ENCODE measurements around the gene SEMA3F. TPM values are rescaled to one million over a fixed set of nuclear protein-coding genes. Genes with fewer than 3 reads are reported as not detected.

Gene SEMA3F
- total RNA-seq, 2 donors from 2014 or later, result 6.3 to 18.7 TPM

DNA sequence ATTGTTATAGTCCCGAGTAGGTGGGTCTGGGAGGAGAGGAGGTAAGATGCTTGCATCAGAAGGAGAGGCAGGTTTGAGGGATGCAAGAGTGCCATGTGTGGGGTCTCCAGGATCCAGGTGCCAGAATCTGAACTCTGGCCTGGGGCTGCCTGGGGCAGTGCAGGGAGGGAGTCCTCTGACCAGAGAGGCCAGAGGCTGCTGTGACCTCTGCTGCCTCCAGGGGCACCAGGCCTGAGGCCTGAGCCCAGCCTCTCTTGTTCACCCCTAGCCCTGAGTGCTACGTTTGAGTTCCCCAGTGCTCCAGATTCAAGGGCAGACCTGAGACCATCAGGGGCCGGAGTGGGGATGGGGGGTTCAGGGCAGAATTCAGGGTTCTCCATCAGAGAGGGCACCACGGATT lies 57.4 kb downstream of the SEMA3F start:
- Histone ChIP-seq H3K4me1 (no peaks in the 10 kb centered on the region), H3K9me3 (no peaks in the 10 kb centered on the region), H3K27ac (no peak overlapping the region), H3K27me3 (no peaks in the 10 kb centered on the region), H3K36me3 (no peaks in the 10 kb centered on the region), H3K4me3 (no peak overlapping the region)
- TF ChIP-seq, protein P1, sequence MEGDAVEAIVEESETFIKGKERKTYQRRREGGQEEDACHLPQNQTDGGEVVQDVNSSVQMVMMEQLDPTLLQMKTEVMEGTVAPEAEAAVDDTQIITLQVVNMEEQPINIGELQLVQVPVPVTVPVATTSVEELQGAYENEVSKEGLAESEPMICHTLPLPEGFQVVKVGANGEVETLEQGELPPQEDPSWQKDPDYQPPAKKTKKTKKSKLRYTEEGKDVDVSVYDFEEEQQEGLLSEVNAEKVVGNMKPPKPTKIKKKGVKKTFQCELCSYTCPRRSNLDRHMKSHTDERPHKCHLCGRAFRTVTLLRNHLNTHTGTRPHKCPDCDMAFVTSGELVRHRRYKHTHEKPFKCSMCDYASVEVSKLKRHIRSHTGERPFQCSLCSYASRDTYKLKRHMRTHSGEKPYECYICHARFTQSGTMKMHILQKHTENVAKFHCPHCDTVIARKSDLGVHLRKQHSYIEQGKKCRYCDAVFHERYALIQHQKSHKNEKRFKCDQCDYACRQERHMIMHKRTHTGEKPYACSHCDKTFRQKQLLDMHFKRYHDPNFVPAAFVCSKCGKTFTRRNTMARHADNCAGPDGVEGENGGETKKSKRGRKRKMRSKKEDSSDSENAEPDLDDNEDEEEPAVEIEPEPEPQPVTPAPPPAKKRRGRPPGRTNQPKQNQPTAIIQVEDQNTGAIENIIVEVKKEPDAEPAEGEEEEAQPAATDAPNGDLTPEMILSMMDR (IDR thresholded peaks at IDR 0.05), result no peak
- DNase-seq (ENCODE audit: low spot score), result no peak

DNA sequence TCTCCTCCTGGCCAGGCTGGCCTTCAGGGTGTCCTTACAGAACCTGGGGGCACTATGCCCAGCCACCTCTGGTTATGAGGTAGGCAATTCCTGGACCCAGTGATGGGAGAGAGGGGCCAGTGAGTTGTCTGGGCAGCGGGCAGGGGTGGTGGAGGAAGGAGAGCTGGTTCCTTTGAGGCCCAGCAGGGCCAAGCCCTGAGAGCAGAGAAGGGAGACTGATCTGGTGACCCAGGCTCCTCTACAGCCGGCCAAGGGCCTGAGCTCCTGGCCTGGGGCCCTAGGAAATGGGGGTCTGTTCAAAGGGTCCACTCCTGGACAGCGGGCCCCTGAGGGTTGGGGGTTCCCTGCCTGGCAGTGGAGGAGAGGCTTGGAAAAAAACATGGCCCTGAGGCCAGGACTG lies 57.8 kb downstream of the SEMA3F start:
- TF ChIP-seq, protein P1 (IDR thresholded peaks at IDR 0.05), result no peak
- Histone ChIP-seq H3K4me3 (no peak overlapping the region), H3K9me3 (no peaks in the 10 kb centered on the region), H3K36me3 (no peaks in the 10 kb centered on the region), H3K27me3 (no peaks in the 10 kb centered on the region), H3K4me1 (no peaks in the 10 kb centered on the region), H3K27ac (no peak overlapping the region)
- DNase-seq (ENCODE audit: low spot score), result no peak

DNA sequence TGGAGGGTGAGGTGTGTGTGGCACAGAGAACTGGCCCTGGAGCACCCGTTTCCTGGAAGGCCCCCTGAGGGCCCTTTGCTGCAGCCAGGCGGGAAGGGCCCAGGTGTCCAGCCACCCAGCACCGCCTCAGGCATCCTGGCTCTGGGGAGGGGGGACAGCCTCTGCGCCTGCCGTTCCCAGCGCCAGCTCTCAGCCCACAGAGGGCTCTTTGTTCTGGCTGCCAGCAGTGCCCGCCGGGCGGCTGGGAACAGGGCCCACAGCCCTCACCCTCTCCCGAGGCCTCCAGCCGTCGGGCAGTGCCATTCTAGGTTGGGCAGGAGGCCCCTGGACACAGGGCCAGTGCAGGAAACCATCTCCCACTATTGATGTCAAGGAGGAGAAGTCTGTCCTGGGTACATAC lies 58.2 kb downstream of the SEMA3F start:
- Histone ChIP-seq H3K27me3 (no peaks in the 10 kb centered on the region), H3K4me3 (no peak overlapping the region), H3K9me3 (no peaks in the 10 kb centered on the region), H3K36me3 (no peaks in the 10 kb centered on the region), H3K4me1 (no peaks in the 10 kb centered on the region), H3K27ac (no peak overlapping the region)
- DNase-seq (ENCODE audit: low spot score), result no peak
- TF ChIP-seq, protein P1 (IDR thresholded peaks at IDR 0.05), result no peak

DNA sequence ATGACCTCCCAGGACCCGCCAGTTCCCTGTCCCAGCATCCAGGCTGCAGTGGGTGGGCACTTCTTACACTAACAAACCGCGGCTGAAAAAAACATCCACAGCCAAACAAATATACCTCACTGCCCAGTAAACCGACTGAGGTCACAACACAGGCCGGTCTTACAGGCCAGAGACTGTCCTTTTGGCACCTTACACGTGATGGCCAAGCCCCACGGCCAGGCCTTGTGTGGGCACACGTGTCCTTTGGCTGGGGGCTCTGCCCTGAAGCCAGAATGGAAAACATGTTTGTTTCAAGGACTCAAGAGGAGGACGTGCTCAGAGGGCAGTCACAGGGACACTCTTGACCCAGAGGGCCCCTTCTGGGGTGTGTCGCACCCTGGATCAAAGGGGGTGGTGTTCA lies 59.7 kb downstream of the SEMA3F start:
- Histone ChIP-seq H3K27me3 (no peaks in the 10 kb centered on the region), H3K27ac (no peak overlapping the region), H3K9me3 (no peaks in the 10 kb centered on the region), H3K4me1 (no peaks in the 10 kb centered on the region), H3K4me3 (no peak overlapping the region), H3K36me3 (no peaks in the 10 kb centered on the region)
- TF ChIP-seq, protein P1 (IDR thresholded peaks at IDR 0.05), result no peak
- no peak for DNase-seq (ENCODE audit: low spot score)

DNA sequence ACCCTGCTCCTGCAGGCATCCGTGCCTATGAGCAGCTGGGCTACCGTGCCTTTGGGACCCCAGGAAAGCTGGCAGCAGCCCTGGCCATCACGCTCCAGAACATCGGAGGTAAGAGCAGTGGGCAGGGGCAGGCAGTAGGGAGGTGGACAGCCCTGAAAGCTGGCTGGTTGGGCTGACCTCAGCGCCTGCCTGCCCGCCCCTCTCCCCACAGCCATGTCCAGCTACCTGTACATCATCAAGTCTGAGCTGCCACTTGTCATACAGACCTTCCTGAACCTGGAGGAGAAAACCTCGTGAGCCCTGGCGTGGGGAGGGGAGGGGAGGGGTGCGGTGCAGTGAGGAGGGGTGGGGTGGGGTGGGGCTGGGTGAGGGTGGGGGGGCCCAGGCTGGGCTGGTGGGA lies 60.4 kb downstream of the SEMA3F start:
- Histone ChIP-seq H3K27ac (no peak overlapping the region), H3K27me3 (no peaks in the 10 kb centered on the region), H3K4me1 (no peaks in the 10 kb centered on the region), H3K9me3 (no peaks in the 10 kb centered on the region), H3K36me3 (no peaks in the 10 kb centered on the region), H3K4me3 (no peak overlapping the region)
- DNase-seq (ENCODE audit: low spot score), result no peak
- TF ChIP-seq, protein P1 (IDR thresholded peaks at IDR 0.05), result no peak

DNA sequence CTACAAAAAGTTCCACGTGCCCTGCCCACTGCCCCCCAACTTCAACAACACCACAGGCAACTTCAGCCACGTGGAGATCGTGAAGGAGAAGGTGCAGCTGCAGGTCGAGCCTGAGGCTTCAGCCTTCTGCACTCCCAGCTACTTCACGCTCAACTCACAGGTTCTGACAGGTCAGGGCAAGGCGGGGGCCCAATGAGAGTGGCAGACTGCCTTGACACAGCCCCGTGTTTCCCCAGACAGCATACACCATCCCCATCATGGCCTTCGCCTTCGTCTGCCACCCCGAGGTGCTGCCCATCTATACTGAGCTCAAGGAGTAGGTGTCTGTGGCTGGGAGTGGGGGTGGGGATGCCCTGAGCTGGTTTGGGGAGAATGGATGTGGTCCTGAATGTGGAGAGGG lies 62.6 kb downstream of the SEMA3F start:
- Histone ChIP-seq H3K4me3 (no peak overlapping the region), H3K9me3 (no peaks in the 10 kb centered on the region), H3K4me1 (no peaks in the 10 kb centered on the region), H3K27me3 (no peaks in the 10 kb centered on the region), H3K27ac (no peak overlapping the region), H3K36me3 (no peaks in the 10 kb centered on the region)
- TF ChIP-seq, protein P1 (IDR thresholded peaks at IDR 0.05), result no peak
- no peak for DNase-seq (ENCODE audit: low spot score)

Measured in right atrium auricular region (tissue), 2 donors.